Epithelial cell of esophagus (primary cell): ENCODE results near the gene KIFC1.

Source experiments
- DNase-seq: peaks from one replicate; pipeline ENCODE4 v3.0.0; 2010; ENCODE audit warnings: low read depth
- H3K4me3 ChIP-seq: 2 replicates; pipeline ENCODE4 v1.5.1; 2011; ENCODE audit warnings: mild to moderate bottlenecking, low read length, control low read depth
- TF ChIP-seq, protein P1 (sequence below): IDR thresholded peaks from 2 replicates; pipeline ENCODE4 v1.5.1; 2011; ENCODE audit warnings: low read depth, mild to moderate bottlenecking, low read length, control low read depth, inconsistent platforms; ENCODE audit not compliant: insufficient read depth; ENCODE audit errors: missing control alignments

Gene KIFC1

DNA sequence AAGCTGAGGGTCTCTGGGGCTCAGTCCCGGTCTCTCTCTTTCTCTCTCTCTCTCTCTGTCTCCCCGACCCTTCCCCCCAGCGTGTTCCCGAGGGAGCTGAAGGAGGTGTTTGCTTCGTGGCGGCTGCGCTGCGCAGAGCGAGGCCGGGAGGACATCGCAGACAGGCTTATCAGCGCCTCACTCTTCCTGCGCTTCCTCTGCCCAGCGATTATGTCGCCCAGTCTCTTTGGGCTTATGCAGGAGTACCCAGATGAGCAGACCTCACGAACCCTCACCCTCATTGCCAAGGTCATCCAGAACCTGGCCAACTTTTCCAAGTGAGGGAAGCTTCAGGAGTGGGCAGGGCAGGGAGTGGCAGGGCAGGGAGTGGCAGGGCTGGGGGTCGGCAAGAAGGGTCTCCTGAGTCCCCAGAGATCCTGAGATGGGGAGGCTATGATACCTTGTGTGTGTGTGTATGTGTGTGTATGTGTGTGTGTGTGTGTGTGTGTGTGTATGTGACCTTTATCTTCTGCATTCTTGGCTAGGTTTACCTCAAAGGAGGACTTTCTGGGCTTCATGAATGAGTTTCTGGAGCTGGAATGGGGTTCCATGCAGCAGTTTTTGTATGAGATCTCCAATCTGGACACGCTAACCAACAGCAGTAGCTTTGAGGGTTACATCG is 49.2 kb downstream of the KIFC1 start:
- no peak for DNase-seq
- TF ChIP-seq, protein P1, sequence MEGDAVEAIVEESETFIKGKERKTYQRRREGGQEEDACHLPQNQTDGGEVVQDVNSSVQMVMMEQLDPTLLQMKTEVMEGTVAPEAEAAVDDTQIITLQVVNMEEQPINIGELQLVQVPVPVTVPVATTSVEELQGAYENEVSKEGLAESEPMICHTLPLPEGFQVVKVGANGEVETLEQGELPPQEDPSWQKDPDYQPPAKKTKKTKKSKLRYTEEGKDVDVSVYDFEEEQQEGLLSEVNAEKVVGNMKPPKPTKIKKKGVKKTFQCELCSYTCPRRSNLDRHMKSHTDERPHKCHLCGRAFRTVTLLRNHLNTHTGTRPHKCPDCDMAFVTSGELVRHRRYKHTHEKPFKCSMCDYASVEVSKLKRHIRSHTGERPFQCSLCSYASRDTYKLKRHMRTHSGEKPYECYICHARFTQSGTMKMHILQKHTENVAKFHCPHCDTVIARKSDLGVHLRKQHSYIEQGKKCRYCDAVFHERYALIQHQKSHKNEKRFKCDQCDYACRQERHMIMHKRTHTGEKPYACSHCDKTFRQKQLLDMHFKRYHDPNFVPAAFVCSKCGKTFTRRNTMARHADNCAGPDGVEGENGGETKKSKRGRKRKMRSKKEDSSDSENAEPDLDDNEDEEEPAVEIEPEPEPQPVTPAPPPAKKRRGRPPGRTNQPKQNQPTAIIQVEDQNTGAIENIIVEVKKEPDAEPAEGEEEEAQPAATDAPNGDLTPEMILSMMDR = no peak
- no peak overlapping the region for H3K4me3 ChIP-seq

DNA sequence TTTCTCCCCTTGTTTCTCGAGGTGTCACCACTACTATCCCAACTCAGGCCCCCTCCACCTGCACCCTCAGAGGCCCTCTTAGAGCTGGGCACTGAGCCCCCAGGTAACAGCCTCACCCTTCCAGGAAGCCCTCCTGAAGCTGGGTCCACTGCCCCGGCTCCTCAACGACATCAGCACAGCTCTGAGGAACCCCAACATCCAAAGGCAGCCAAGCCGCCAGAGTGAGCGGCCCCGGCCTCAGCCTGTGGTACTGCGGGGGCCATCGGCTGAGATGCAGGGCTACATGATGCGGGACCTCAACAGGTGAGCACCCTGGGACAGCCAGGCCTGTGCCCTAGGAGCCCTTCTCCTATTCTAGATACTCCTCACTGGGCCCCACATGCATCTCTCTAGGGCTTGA is 49.8 kb downstream of the KIFC1 start:
- TF ChIP-seq, protein P1 = no peak
- H3K4me3 ChIP-seq = no peak overlapping the region
- DNase-seq = no peak

- TF ChIP-seq, protein P1 = no peak
- no peak overlapping the region for H3K4me3 ChIP-seq
- no peak for DNase-seq
Measured at GRCh38 chr6:33442283-33442682, 50.7 kb downstream of the KIFC1 start.

DNA sequence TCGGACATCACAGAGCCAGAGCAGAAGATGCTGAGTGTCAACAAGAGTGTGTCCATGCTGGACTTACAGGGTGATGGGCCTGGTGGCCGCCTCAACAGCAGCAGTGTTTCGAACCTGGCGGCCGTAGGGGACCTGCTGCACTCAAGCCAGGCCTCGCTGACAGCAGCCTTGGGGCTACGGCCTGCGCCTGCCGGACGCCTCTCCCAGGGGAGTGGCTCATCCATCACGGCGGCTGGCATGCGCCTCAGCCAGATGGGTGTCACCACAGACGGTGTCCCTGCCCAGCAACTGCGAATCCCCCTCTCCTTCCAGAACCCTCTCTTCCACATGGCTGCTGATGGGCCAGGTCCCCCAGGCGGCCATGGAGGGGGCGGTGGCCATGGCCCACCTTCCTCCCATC is 51.4 kb downstream of the KIFC1 start:
- H3K4me3 ChIP-seq = no peak overlapping the region
- TF ChIP-seq, protein P1 = no peak

DNA sequence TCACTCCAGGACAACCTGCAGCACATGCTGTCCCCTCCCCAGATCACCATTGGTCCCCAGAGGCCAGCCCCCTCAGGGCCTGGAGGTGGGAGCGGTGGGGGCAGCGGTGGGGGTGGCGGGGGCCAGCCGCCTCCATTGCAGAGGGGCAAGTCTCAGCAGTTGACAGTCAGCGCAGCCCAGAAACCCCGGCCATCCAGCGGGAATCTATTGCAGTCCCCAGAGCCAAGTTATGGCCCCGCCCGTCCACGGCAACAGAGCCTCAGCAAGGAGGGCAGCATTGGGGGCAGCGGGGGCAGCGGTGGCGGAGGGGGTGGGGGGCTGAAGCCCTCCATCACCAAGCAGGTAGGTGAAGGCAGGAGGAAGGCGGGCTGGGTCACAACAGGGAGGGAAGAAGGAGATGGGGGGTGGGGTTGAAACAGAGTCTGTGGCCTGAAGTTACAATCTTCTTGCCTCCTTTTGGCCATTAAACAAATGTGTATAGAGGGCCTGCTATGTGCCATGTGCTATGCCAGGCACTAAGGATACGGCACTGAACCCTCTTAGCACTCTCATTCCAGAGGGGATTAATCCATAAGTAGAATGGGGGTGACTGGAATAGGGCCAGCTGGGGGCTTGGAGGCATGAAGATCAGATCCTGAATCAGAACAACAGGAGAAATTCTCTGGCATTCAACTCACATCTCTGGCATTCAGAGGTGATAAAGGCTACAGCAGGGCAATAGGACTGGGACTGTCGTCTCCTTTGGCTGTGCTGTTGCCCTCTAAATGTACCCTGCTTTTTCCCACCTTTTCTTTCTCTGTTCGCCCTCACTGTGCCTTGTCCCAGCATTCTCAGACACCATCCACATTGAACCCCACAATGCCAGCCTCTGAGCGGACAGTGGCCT is 52.2 kb downstream of the KIFC1 start:
- no peak overlapping the region for H3K4me3 ChIP-seq
- DNase-seq = no peak
- TF ChIP-seq, protein P1 = no peak

More for the DNA sequence above, 51.4 kb downstream of the KIFC1 start:
- no peak for DNase-seq

DNA sequence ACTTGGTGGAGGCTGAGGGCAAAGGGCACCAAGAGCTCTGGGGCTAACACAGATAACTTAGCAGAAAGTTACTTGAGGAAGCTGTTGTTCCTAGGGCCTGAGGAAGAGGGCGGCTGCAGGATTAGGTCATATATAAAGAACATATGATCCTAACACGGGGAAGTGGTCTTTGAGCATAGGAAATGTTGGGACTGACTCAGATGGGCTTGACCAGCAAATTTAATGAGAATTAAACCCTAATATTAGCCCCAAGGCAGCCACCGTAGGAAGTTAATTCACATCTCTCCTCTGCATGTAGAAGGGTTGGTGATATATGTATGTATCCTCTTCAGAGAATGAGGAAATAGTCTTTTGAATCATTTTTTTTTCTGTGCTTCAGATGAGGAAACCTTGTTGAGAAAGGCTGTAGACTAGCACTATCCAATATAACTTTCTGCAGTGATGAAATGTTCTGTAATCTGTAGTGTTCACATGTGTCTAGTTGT is 53.5 kb downstream of the KIFC1 start:
- DNase-seq = no peak
- TF ChIP-seq, protein P1 = no peak
- no peak overlapping the region for H3K4me3 ChIP-seq
